Measurements from ENCODE around the gene MKKS.

GRCh38 chr20:10388597-10388996 is 45.4 kb downstream of the MKKS start:
- TF ChIP-seq POLR2A (IDR thresholded peaks at IDR 0.05) (no peak), CTCF (IDR thresholded peaks at IDR 0.05) (no peak)
